Measurements from ENCODE around the gene SHOC2. TPM values are rescaled to one million over a fixed set of nuclear protein-coding genes. Genes with fewer than 3 reads are reported as not detected.

The SHOC2 gene
- total RNA-seq, 1 experiment from 2014 or later, result 23.7 TPM

DNA sequence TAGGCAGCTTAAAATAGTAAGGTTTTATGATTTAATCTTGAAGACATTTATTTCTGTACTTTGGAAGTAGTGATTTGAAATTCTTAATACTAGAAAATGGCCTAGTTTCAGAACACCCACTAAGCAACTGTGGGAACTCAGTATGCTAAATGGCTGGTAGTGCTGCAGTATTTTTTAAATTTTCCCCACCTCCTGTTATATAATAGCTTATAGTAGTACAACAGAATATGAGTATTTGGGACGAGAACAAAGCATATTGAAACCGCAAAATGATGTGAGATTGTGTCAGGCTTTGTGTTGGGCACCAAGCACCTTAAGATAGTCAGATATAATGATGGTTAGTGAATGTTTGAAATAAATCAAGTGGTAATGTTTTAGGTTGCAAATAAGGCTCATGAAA, 8.1 kb downstream of the SHOC2 start:
- Histone ChIP-seq H2BK5ac (ENCODE audit: insufficient read length, low read length) (no peak overlapping the region), H4K91ac (ENCODE audit: insufficient read length, low read depth, low read length) (no peak overlapping the region), H2BK15ac (ENCODE audit: low read depth, low read length) (no peak overlapping the region), H4K8ac (replicated peaks; ENCODE audit: insufficient read length, low read depth, low read length) (no peak overlapping the region), H2BK20ac (ENCODE audit: low read depth, low read length, poor library complexity, severe bottlenecking) (no peak overlapping the region), H3K18ac (ENCODE audit: insufficient read length, low read depth, low read length) (no peak overlapping the region), H3K79me1 (ENCODE audit: insufficient read depth, low read depth, low read length, poor library complexity, severe bottlenecking) (no peaks in the 10 kb centered on the region), H3K23me2 (ENCODE audit: insufficient read length, low read depth, low read length, poor library complexity, severe bottlenecking) (no peaks in the 10 kb centered on the region), H4K20me1 (ENCODE audit: control insufficient read depth, insufficient read depth, insufficient read length) (no peaks in the 10 kb centered on the region), H3K27ac (ENCODE audit: insufficient read length, low read depth, low read length) (no peak overlapping the region), H3K9ac (ENCODE audit: extremely low read depth, insufficient read length, low read length) (no peak overlapping the region), H3K79me2 (ENCODE audit: insufficient read depth, low read length) (peaks cover 12% of the 10 kb centered on the region; the same call in 1 of the 2 replicates), H2AK5ac (ENCODE audit: insufficient read length, low read length) (no peak overlapping the region), H2BK120ac (ENCODE audit: low read depth, low read length, poor library complexity, severe bottlenecking) (no peak overlapping the region), H3K27me3 (ENCODE audit: insufficient read depth, low read length) (no peaks in the 10 kb centered on the region), H4K5ac (ENCODE audit: insufficient read length, low read depth, low read length) (no peak overlapping the region), H2AFZ (ENCODE audit: low read length) (no peak overlapping the region), H3K9me3 (ENCODE audit: control insufficient read depth, low read depth, low read length) (no peaks in the 10 kb centered on the region), H3K4ac (ENCODE audit: low read depth, low read length) (no peak overlapping the region), H3K4me2 (ENCODE audit: insufficient read depth, insufficient read length, low read length) (no peak overlapping the region), H3K14ac (ENCODE audit: insufficient read depth, low read length) (no peak overlapping the region), H3K56ac (ENCODE audit: insufficient read length, low read depth, low read length) (no peak overlapping the region), H3K23ac (ENCODE audit: insufficient read length, low read depth, low read length) (no peak overlapping the region), H3K4me1 (ENCODE audit: insufficient read depth, low read length) (peaks cover 5% of the 10 kb centered on the region), H3T11ph (ENCODE audit: low read length) (no peak overlapping the region), H2BK12ac (ENCODE audit: insufficient read length, low read depth, low read length) (no peak overlapping the region)
- Mint-ChIP-seq H3K4me3 (no peak overlapping the region), H3K36me3 (ENCODE audit: insufficient read depth in 1 of 3, low read depth in 3 of 3) (no peaks in the 10 kb centered on the region), H3K4me1 (peaks cover 5 to 8% of the 10 kb centered on the region in 2 experiments; a peak in 3 of 4 replicates), H3K9me3 (no peaks in the 10 kb centered on the region), H3K27ac (no peak overlapping the region), H3K27me3 (ENCODE audit: low read depth) (no peaks in the 10 kb centered on the region)
- no peak for DNase-seq
- no peak for TF ChIP-seq CTCF (conservative IDR thresholded peaks at IDR 0.05)
- no CpG with 5 or more reads among the region's 2 CpGs for WGBS (ENCODE audit: extremely low coverage, insufficient read length, low lambda C conversion rate)
